Natural killer cell (primary cell): ENCODE measurements around the gene LPCAT2. TPM values are rescaled to one million over a fixed set of nuclear protein-coding genes. Genes with fewer than 3 reads are reported as not detected.

Experiments
- ATAC-seq, 3 donors: fragments of 150-1000 bp in 2 of 3; fragments of 200-7000 bp in 1 of 3; cut with Tn5 transposase; 1 replicate in 1 of 3; 2 replicates in 2 of 3; pipeline ENCODE4 v1.10.0; 2021; ENCODE audit warnings: mild to moderate bottlenecking in 2 of 3, moderate library complexity in 2 of 3
- DNase-seq, 2 donors: peaks; one replicate each; pipeline versions ENCODE4 v3.0.0 to v3.0.0-alpha.2; 2013 to 2021; ENCODE audit warnings: mixed read lengths in 1 of 2
- H3K27ac ChIP-seq: one replicate; pipeline ENCODE4 v1.5.1; 2013; ENCODE audit warnings: mild to moderate bottlenecking, low read length
- H3K27me3 ChIP-seq: one replicate; pipeline ENCODE4 v1.6.1; 2013; ENCODE audit warnings: low read length; ENCODE audit not compliant: control insufficient read depth, insufficient read depth
- H3K36me3 ChIP-seq: one replicate; pipeline ENCODE4 v1.6.1; 2013; ENCODE audit warnings: low read length; ENCODE audit not compliant: control insufficient read depth, insufficient read depth
- H3K4me1 ChIP-seq: one replicate; pipeline ENCODE4 v1.6.1; 2013; ENCODE audit warnings: low read length; ENCODE audit not compliant: control insufficient read depth, insufficient read depth
- H3K4me3 ChIP-seq: one replicate; pipeline ENCODE4 v1.5.1; 2013; ENCODE audit warnings: low read length
- H3K9me3 ChIP-seq: one replicate; pipeline ENCODE4 v1.6.1; 2013; ENCODE audit warnings: low read length; ENCODE audit not compliant: control insufficient read depth, insufficient read depth
- H3K27ac Mint-ChIP-seq, 2 donors: one replicate each; pipeline ENCODE4 v1.8.0; 2022; ENCODE audit warnings: mild to moderate bottlenecking in 2 of 2, mixed read lengths in 2 of 2, moderate library complexity in 1 of 2
- H3K27me3 Mint-ChIP-seq, 2 donors: one replicate each; pipeline ENCODE4 v1.8.0; 2022; ENCODE audit warnings: low read depth in 2 of 2, mixed read lengths in 2 of 2
- H3K36me3 Mint-ChIP-seq: one replicate; pipeline ENCODE4 v1.8.0; 2022; ENCODE audit warnings: mixed read lengths
- H3K4me1 Mint-ChIP-seq, 2 donors: one replicate each; pipeline ENCODE4 v1.8.0; 2022; ENCODE audit warnings: mixed read lengths in 2 of 2
- H3K4me3 Mint-ChIP-seq: one replicate; pipeline ENCODE4 v1.8.0; 2022; ENCODE audit warnings: mild to moderate bottlenecking, moderate library complexity, mixed read lengths
- H3K9me3 Mint-ChIP-seq, 2 donors: one replicate each; pipeline ENCODE4 v1.8.0; 2022; ENCODE audit warnings: mixed read lengths in 2 of 2
- whole genome bisulfite sequencing: methylation state at CpG from one replicate; pipeline ENCODE4 v1.1.7; 2013; ENCODE audit warnings: missing lambda C conversion rate; ENCODE audit not compliant: insufficient coverage; 5-methylcytosine and 5-hydroxymethylcytosine counted together
- intact Hi-C: fragments of 100-400 bp; cut with micrococcal nuclease; formaldehyde crosslinking; loops from one replicate; pipeline ENCODE4 v1.14.2; 2022
- total RNA-seq, 4 donors: library from RNA; stranded (reverse); fragments of 120-200 nt in 1 of 4; gene quantifications; one replicate each; pipeline versions ENCODE4 v1.2.3 to v1.2.4, GENCODE V29; 2013 to 2022
- TF ChIP-seq, protein P1 (sequence below): fragments of 200-600 bp; IDR thresholded peaks from one replicate; pipeline ENCODE4 v1.8.0; 2022; ENCODE audit warnings: antibody characterized with exemption

The LPCAT2 gene
- total RNA-seq, 3 donors from 2014 or later (not counting 1 experiment from before 2014, with no cell fraction given), result 1.6 to 23.5 (median 3.1) TPM

- H3K9me3 Mint-ChIP-seq, result no peaks in the 10 kb centered on the region
- H3K4me3 Mint-ChIP-seq, result no peak overlapping the region
- no peaks in the 10 kb centered on the region for H3K27me3 ChIP-seq
- no peak overlapping the region for H3K27ac ChIP-seq
- H3K36me3 Mint-ChIP-seq, result no peaks in the 10 kb centered on the region
- no peak overlapping the region for H3K27ac Mint-ChIP-seq
- H3K36me3 ChIP-seq, result no peaks in the 10 kb centered on the region
- no peaks in the 10 kb centered on the region for H3K9me3 ChIP-seq
- TF ChIP-seq, protein P1, sequence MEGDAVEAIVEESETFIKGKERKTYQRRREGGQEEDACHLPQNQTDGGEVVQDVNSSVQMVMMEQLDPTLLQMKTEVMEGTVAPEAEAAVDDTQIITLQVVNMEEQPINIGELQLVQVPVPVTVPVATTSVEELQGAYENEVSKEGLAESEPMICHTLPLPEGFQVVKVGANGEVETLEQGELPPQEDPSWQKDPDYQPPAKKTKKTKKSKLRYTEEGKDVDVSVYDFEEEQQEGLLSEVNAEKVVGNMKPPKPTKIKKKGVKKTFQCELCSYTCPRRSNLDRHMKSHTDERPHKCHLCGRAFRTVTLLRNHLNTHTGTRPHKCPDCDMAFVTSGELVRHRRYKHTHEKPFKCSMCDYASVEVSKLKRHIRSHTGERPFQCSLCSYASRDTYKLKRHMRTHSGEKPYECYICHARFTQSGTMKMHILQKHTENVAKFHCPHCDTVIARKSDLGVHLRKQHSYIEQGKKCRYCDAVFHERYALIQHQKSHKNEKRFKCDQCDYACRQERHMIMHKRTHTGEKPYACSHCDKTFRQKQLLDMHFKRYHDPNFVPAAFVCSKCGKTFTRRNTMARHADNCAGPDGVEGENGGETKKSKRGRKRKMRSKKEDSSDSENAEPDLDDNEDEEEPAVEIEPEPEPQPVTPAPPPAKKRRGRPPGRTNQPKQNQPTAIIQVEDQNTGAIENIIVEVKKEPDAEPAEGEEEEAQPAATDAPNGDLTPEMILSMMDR, result no peak
- peaks cover 0 to 3% of the 10 kb centered on the region in 2 donors for H3K27me3 Mint-ChIP-seq
- intact Hi-C loops, result no loop called here
- H3K4me1 Mint-ChIP-seq, result no peaks in the 10 kb centered on the region
- no peaks in the 10 kb centered on the region for H3K4me1 ChIP-seq
- no peak overlapping the region for H3K4me3 ChIP-seq
- ATAC-seq (no peak), DNase-seq (no peak)
- WGBS, result 89% methylated on average over 3 of the region's 3 CpGs
Observed at GRCh38 chr16:55568207-55568606, 59.3 kb downstream of the LPCAT2 start.

GRCh38 chr16:55569025-55569424 lies 60.2 kb downstream of the LPCAT2 start:
- intact Hi-C loops, result no loop called here
- Histone ChIP-seq H3K27ac (no peak overlapping the region), H3K4me1 (no peaks in the 10 kb centered on the region), H3K4me3 (no peak overlapping the region), H3K27me3 (no peaks in the 10 kb centered on the region), H3K9me3 (no peaks in the 10 kb centered on the region), H3K36me3 (no peaks in the 10 kb centered on the region)
- WGBS, result no CpG with 5 or more reads among the region's 1 CpG
- ATAC-seq, result no peak
- Mint-ChIP-seq H3K4me1 (no peaks in the 10 kb centered on the region), H3K9me3 (no peaks in the 10 kb centered on the region), H3K27ac (no peak overlapping the region), H3K27me3 (peaks cover 0 to 6% of the 10 kb centered on the region in 2 donors), H3K36me3 (no peaks in the 10 kb centered on the region), H3K4me3 (no peak overlapping the region)
- TF ChIP-seq, protein P1, result no peak
- DNase-seq, result no peak

- no peaks in the 10 kb centered on the region for H3K4me1 ChIP-seq
- H3K27ac ChIP-seq, result no peak overlapping the region
- H3K36me3 ChIP-seq, result no peaks in the 10 kb centered on the region
- H3K27me3 ChIP-seq, result no peaks in the 10 kb centered on the region
- H3K27ac Mint-ChIP-seq, result no peak overlapping the region
- no peak for DNase-seq
- TF ChIP-seq, protein P1, result no peak
- no peaks in the 10 kb centered on the region for H3K9me3 ChIP-seq
- no peaks in the 10 kb centered on the region for H3K9me3 Mint-ChIP-seq
- H3K4me1 Mint-ChIP-seq, result no peaks in the 10 kb centered on the region
- ATAC-seq, result no peak
- H3K27me3 Mint-ChIP-seq, result peaks cover 0 to 6% of the 10 kb centered on the region in 2 donors
- no peak overlapping the region for H3K4me3 Mint-ChIP-seq
- intact Hi-C loops, result no loop called here
- WGBS, result 90% methylated on average over 5 of the region's 5 CpGs
- no peaks in the 10 kb centered on the region for H3K36me3 Mint-ChIP-seq
- H3K4me3 ChIP-seq, result no peak overlapping the region
Observed at GRCh38 chr16:55570159-55570558, 61.3 kb downstream of the LPCAT2 start.

- H3K4me3 Mint-ChIP-seq, result no peak overlapping the region
- Histone ChIP-seq H3K27me3 (no peaks in the 10 kb centered on the region), H3K36me3 (no peaks in the 10 kb centered on the region), H3K4me1 (no peaks in the 10 kb centered on the region), H3K27ac (no peak overlapping the region), H3K4me3 (no peak overlapping the region), H3K9me3 (no peaks in the 10 kb centered on the region)
- intact Hi-C loops, result no loop called here
- no peak for DNase-seq
- 50% methylated on average over 1 of the region's 1 CpG for WGBS
- no peaks in the 10 kb centered on the region for H3K9me3 Mint-ChIP-seq
- ATAC-seq, result no peak
- no peak overlapping the region for H3K27ac Mint-ChIP-seq
- H3K4me1 Mint-ChIP-seq, result no peaks in the 10 kb centered on the region
- TF ChIP-seq, protein P1, result no peak
- H3K36me3 Mint-ChIP-seq, result no peaks in the 10 kb centered on the region
- peaks cover 0 to 6% of the 10 kb centered on the region in 2 donors for H3K27me3 Mint-ChIP-seq
Observed at GRCh38 chr16:55571191-55571897, 62.5 kb downstream of the LPCAT2 start.
